MM.1S (cell line): ENCODE measurements around the gene COX6A1.

Experiments used
- EZH2 ChIP-seq: fragments of 300-600 bp; sonication (generic); optimal IDR thresholded peaks from 2 replicates; pipeline ENCODE3; 2017; ENCODE audit warnings: low read depth, mild to moderate bottlenecking, antibody characterized with exemption, low read length, mixed read lengths
- TF ChIP-seq, protein P1 (sequence below): fragments of 300-600 bp; sonication (generic); IDR thresholded peaks from 2 replicates; pipeline ENCODE4 v1.5.1; 2016; ENCODE audit warnings: antibody characterized with exemption, low read length, mixed read lengths

- TF ChIP-seq, protein P1, sequence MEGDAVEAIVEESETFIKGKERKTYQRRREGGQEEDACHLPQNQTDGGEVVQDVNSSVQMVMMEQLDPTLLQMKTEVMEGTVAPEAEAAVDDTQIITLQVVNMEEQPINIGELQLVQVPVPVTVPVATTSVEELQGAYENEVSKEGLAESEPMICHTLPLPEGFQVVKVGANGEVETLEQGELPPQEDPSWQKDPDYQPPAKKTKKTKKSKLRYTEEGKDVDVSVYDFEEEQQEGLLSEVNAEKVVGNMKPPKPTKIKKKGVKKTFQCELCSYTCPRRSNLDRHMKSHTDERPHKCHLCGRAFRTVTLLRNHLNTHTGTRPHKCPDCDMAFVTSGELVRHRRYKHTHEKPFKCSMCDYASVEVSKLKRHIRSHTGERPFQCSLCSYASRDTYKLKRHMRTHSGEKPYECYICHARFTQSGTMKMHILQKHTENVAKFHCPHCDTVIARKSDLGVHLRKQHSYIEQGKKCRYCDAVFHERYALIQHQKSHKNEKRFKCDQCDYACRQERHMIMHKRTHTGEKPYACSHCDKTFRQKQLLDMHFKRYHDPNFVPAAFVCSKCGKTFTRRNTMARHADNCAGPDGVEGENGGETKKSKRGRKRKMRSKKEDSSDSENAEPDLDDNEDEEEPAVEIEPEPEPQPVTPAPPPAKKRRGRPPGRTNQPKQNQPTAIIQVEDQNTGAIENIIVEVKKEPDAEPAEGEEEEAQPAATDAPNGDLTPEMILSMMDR = no peak
- no peak for TF ChIP-seq EZH2
These were observed 8.5 kb upstream of the COX6A1 start for GRCh38 chr12:120429368-120429767.
